NCI-H187 (cell line): ENCODE measurements around the gene LYPD6B.

ENCODE experiments used
- DNase-seq, 2 experiments: peaks; one replicate each; lab custom pipeline; 2025; lab: John Stamatoyannopoulos, UW

Gene LYPD6B

DNA sequence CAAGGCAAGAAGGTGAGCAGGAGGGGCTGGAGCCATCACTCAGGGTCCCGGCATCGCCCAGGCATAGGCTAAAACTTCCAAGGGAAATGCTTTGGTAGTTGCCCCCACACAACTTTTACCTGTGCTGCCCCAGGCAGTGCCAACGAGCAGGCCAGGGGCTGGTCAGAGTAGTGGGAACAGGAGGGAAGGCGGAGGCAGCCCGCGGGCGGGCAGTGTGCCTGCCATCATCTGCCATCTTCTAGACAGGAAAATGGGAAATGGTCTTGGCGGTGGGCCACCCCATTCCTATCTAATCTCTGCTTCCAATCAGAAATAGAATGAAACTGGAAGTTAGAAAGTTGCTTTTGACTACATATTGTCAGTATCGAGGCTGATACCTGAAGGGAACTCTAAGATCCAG lies 26.0 kb upstream of the LYPD6B start:
- no peak for DNase-seq

DNA sequence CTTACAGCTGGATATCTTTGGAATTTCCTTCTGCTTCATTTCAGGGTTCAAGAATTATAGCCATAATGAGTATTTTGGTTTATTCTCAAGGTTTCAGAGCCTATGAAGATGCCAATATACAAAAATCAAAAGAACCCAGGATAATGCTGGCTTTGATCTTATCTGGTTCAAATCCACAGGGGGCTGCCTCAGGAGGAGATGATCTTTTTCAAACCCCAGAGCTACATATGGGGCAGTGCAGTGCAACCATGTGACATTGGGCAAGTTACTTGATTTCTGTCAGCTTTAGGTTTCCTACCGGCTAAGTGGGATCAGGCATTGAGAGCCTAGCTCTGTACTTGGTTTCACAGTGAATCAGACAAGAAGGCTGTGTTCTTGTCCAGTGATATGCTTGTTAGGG lies 23.0 kb upstream of the LYPD6B start:
- no peak for DNase-seq

DNA sequence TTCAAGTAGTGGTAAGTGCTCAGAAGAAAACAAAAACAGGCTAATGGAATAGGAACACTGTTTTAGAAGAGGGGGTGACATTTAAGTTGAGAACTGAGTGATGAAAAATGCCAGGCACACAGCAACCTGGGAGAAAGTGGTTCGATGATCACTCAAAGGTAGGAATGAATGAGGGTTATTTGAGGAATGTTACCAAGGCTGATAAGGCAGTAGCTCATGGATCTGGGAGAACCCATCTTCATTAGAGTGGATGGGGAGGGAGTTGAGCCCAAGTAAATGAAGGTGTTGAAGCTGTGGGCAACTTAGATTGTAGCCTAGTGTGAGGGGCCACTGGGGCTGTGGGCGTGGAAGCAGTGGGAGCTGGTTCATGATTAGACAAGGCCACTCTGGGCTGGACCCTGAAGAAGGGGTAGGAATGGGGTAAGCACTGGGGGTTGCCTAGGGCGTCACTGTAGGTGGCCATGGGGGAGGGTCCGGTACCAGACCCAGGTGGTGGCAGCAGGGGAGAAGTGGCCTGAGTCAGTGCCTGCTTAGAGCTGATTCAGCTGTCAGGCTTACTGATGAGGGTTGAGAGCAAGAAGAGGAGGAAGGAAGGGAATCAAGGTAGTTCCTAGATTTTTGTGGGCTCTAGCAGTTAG lies 22.5 kb upstream of the LYPD6B start:
- DNase-seq = no peak

DNA sequence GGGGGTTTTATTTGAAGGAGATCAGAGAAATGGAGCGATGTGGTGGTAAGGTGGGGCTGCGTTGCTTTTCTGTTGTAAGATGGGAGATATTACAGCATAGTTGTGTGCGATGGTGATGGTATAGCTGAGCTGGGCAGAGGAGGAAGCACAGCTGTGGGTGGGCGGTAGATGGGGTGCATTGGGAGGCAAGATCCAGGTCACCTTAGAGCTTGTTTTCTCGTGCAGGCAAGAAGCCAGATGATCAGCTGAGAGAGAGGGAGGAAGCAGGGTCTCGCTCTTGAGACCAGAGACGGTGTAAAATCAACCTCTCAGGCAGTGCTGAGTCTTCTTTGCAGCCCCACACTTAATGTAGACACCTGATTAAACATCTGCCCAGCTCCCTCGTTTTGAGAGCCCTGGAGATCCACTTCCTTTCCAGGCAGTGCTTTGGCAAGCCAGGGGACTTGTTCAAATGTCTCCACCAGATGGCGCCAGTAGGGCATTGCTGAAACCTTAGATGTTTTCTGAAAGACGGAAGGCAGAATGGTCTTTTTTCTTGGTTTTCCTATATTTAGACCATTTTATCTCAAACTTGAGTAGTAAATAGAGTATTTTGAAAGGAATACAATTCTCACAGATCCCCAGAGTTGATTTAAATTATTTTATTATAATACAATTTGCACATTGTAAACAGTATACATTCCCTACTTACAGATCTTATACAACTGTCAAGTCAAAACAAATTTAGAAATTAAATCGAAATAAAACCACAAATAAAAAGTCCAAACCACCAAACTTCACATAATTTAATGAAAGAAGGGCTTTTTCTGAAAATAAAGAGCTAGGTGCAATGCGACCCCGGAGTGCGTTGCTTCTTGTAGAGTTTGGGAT lies 21.1 kb upstream of the LYPD6B start:
- peak in 1 of 2 experiments; percentile 46 for DNase-seq

DNA sequence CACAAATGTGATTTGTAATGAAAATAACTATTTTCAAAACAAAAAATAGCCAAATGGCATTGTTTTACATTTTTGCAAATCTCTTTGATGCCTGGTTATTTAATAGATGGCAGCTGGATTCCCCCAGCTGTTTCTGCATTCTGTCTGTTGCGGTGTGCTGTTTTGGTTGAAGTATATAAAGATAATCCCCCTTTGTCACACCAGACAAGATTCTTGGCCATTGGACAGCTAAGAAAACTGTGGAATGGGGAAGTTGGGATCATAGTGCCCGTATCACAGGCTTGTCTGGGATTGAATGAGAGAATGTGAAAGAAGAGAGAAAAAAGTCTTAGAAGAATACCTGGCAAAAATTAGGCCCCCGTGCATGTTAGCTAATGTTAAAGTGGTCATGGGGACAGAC lies 19.5 kb upstream of the LYPD6B start:
- DNase-seq = no peak

DNA sequence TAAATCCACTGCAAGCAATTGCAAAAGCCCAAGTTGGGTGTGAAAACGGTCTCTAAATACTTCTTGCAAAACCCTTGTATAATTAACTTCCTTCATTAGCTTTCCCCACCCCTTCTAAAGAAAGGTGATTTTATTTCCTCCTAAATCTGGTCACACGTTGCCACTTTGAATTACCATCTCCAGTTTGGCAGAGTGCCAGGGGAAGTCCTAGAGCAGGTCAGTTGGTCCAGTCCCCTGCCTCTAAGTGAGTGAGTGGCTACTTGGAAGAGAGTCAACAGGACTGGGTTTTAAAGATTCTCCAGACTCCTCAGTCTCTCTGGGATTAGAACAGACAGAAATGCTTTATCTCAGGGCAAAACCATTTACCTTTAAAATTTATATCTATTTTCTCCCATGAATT lies 18.7 kb upstream of the LYPD6B start:
- DNase-seq = no peak

DNA sequence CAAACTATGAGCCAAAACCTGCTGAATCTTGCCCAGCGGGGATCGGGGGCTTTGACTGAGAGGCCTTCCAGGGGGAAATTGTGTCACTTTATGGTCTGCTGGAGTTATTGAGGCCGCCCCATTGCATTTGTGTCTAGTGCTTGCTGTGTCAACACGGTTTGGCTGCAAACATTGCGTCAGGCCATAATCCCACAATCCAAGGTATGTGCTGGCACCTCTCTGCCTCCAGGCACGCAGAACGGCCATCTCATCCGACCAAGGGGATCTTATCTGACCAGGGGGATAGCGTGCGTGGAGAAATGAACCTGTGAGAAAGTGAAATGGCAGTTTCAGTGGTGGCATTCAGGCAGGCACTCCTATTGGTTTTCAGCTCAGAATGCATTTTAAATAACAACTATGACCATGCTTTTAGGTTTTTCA lies 18.1 kb upstream of the LYPD6B start:
- no peak for DNase-seq

DNA sequence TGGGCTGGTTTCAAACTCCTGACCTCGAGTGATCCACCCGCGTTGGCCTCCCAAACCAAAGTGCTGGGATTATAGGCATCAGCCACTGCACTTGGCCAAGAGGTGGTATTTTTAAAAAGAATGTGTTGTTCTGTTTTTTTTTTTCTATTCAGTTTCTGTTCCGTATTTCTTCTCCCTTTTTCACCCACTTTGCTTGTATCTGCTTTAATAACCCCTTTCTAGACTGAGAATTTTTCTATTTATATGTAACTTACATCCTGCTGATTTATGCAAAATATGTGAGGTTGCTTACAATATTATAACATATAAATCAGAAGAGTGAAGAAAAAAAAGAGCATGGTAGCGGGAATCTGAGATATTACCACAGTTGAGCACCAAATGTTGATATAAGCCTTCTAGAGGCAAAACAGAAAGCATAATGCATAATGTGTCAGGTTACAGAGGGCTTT lies 17.2 kb upstream of the LYPD6B start:
- no peak for DNase-seq

DNA sequence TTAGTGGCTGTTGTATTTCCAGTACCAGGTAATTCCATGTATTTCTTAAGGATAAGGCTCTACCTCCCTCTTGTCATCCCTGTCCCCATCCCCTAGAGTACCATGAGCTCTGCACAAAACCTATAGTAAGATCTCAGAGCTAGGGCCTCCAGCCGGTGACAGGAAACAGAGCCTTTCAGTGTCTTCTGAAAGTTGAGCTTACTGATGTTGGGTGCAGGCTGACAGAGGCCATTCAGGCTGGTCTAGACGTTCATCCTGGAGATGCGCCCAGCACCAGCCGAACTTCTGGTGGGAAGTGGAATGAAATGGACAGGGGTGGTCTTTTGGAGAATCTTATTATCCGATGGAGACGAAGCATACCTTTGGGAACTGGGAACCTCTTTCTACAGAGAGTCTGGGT lies 16.7 kb upstream of the LYPD6B start:
- no peak for DNase-seq

DNA sequence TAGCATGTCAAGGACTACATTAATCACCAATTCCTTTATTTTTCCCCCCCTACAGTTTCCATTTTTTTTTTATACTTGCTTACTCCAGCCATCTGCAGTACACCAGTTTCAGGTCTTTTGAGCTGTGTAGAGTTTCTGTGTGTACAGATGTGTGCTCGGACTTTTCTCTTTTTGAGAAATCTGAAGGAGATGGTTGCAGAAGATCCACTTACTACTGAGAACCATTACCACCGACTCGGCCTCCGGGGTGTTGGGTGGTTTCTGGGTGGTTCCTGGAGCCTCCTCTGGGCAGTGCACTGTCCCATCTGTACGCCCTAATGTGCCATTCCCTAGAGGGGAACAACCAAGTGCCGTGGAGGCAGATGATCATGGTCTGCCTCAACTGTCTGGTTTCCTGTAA lies 15.4 kb upstream of the LYPD6B start:
- no peak for DNase-seq

DNA sequence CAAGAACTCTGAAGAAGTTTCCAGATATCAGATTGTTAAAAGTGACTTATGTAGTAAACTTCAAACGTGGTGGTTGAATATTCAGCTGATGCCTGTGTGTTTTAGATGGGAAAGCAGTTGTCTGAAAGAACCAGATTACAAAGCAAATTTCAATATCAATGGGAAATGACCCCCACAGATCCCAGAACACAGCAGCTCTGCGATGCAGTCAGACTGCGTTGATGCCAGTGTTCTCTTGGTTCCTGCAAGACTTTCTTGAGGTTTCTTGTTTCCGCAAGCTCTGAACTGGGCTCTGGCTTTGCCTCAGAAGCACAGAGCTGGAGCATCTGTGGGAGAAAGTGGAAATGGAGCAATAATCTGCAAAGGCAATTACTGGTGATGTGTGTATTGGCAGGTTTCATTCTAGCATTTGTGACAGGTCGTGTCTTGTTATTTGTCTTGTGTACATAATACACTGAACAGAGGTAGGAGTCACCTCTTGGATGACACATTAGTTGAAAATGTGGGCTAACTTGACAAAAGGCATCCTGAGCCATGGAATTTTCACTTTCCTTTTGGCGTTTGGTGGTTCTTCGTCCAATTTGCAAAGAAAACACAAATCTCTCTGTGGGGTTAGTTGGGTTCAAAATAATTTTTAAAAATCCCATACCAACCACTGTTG lies 10.8 kb upstream of the LYPD6B start:
- no peak for DNase-seq

DNA sequence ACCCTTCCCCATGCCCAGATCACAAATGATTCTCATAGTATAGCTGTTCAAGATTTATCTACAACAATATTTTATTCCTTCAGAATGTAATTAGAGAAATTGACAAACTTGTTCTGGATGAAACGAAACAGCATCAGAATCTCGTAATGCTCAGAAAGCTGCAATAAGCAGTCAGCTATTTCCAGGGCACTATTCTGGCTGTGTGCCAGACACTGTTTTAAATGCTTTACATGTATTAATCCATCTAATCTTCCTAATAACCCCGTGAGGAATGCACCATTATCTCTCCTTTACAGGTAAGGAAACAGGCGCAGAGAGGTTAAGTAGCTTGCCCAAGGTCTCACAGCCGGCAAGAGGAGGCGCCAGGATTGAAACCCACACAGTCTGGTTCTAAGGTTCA lies 10.1 kb upstream of the LYPD6B start:
- DNase-seq = no peak

DNA sequence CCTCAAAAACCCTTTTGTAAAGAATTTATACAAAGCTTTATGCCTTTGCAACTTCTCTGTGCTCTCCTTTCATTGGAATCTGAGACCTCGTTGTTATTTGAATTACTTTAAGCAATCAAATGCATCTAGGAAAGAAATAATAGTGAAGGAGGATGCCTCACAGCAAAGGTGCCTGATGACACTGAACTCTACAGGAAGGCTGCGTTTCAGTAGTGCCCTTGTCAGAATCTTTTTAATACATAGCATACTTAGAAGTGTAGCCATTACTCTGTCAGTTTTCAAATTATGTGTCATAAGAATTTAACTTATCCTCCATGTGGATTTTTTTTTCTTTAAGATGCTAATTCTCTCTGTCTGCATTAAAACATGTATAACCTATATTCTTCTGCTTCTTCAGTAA lies 9.6 kb upstream of the LYPD6B start:
- no peak for DNase-seq

DNA sequence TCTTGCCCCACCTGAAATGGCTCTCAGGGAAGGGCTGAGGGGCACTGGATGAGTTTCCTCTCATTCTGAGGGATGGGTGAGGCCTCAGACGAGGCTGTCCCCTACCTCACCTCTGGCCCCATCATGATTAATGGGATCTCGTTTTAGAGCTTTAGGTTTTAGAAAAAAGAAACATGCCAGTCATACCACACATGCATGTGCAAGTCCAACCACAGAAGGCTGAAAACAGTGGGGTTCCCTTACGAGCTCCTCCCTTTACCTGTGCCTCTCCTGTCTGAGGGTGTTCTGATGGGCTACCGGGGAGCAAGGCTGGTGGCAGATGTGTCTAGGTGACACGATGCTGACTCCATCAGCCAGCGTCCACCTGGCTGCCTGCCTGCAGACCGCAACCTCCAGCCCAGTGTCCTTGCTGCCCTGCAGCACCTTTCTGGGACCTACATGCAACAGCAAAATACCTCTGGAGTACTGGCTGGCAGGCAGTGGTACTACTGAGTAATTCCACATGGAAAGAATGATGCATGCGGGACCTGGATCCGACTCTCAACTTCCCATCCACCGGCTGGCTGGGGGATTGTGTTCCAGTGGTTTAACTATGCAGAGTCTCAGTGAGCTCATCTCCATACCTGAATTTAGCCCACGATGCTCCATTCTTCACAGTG lies 9.1 kb upstream of the LYPD6B start:
- DNase-seq = no peak

DNA sequence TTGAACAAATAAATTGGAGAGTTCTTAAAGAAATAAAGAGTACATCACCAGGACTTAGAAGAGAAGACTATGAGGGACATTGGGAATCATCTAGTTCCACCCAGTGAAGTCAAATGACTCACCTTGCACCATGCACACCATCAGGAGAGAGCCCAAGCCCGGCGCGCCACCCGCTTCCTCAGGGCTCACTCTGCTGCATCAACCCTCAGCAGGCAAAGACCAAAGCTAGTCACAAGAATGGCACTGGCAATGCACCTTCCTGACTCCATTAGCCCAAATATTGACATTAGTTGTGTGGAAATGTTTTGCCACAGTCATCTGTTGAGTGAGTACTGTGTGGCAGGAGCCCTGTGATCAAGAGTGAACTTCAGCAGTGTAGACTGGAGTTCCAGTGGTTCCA lies 7.1 kb upstream of the LYPD6B start:
- no peak for DNase-seq

DNA sequence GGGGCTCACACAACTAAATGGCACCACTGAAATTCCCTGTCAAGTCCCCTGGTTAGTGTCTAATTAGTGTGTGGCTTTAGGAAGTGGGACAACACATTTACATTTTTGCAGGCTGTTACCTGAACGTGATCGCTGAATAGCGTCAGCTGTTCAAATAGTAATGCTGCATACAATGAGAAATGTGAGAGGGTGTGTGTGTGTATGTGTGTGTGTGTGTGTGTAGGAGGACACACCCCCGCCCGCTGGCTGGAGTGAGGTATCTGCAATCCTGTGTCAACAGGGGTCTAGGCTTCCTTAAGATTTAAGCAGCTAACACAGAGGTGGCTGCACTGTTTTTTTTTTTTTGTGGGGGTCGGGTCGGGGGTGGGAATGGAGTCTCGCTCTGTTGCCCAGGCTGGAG lies 4.8 kb upstream of the LYPD6B start:
- DNase-seq = no peak

DNA sequence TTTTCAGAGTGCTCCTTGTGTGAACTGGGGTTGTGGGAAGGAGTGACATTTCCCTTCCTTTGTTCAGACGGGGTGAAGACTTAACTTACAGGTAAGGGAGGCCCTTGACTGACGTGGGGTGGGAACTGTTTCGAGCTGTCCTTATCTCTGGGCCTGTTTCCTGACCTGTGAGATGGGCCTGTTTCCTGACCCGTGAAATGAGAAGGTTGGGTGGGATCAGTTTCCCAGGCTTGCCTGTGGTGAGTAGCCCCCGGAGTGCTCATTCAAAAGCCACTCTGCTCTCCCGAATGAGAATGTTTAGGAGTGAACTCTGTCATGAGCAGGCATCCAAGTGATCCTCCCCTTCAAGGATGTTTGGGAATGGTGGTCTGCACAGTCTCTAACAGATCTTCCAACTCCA lies 4.1 kb upstream of the LYPD6B start:
- DNase-seq = no peak

DNA sequence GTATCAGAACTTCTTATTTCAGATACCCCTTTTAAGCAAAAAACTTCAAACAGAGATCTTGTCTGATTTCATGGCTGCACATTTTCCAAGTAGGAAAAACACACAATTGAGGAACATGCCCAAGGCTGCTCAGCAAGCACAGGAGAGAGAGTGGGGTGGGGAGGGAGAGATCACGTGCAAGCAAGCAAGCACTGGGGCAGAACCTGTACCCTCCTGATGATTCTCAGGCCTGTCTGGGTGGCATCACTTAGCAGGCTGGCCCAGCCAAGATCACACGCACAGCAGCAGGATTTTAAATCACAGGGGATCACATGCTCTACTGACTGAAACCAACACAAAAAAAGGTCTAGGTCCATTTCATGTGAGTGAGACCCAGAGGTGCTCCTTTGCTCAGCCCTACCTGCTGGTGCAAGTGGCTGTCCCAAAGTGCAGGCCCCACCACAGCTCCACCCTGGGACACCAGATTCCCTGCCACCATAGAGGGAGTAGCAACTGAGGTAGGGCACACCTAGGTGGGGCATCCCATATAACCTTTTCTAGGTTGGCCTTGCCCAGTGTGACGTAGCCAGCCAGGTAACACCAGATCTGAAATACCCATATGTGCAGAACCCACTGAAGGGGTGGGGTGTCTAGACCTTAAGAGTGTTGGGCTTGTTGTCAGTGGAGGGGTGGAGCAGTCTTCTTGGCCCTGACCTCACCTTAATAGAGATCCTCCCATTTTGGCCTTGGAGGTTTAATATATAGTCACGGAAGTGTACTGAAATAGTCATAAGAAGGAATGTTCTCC lies 1.8 kb upstream of the LYPD6B start:
- no peak for DNase-seq

DNA sequence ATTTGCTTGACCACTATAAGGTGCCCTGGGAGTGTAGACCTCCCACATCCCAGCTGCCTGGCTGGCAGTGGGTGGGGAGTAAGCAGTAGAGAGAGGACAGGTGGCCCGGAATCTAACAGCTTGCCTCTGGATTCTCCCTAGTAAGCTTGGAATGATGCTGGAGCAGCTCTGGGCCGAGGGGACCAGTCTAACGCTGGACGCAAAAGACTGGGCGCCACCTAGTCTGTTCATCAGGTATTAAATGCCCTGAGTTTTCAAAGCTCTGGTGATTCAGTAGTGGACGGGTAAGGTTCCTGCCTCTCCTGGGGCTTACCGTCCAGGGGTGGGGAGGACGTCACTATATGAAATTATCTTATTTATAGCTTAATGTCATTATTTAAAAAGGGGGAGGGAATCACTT lies 648 bp upstream of the LYPD6B start:
- no peak for DNase-seq

DNA sequence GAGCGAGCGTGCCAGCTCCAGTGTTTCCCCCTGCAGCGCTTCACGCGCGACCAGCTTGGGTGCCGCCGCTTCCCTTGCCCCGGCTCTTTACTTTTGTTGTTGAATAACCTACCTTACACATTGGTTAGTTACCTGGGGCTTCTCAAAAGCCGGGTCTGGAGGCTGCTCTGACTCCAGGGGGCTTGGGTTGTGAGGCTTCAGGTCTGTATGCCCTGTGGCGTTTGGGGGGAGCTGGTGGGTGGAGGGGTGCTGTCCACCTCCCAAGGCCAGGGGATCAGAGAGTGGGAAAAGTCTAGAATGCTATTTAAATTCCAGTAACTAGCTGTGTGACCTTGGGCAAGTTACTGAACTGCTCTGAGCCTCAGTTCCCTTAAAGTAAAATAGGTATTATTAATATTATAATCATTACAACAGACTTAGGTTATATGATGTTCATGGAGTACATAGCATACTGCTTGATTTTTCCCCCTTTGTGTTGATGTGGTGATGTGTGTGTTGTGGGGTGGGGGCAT lies 770 bp downstream of the LYPD6B start:
- DNase-seq = no peak

DNA sequence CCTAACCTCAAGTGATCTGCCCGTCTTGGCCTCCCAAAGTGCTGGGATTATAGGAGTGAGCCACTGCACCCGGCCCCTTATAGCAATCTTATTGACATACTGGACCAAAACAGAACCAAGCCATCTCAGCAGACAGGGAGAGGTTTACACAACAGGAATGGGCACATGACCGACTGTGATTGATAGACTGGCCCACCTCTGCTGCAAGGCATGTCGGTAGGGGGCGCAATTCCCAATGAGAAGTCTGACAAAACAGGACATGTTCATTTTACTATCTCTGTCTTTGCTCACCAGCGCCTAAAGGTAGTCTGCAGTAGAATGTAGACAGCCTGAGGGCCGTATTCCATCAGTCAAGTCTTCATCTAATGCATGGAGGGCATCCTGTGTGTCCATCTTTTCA lies 2.0 kb downstream of the LYPD6B start:
- no peak for DNase-seq

DNA sequence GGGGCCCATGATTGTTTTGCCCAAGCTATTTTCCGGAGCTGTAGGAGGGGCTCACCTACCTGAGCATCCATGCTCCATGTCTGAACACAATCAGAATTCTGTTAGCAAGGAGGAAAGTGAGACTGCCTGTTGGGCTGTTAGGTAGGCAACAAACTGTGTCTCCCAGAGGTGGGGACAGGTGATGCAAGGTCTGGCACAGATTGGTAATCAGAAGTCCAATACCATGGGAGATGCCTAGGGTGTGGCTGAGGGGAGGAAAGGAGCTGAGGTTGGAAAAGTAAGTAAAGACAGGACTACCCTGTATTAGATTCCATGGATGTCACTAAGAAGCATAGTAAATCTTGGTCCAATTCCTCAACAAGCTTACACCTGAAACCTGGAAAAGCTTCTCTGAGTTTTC lies 3.0 kb downstream of the LYPD6B start:
- no peak for DNase-seq
